Lung (tissue), 12 donors: ENCODE data around the gene NCKAP5L. TPM values are rescaled to one million over a fixed set of nuclear protein-coding genes. Genes with fewer than 3 reads are reported as not detected.

Experiments
- ATAC-seq: fragments of 200-7000 bp; cut with Tn5 transposase; one replicate; pipeline ENCODE4 v1.9.1; 2020; ENCODE audit warnings: moderate number of reproducible peaks; ENCODE audit not compliant: insufficient read depth, low FRiP score
- DNase-seq, 3 donors: peaks; one replicate each; pipeline ENCODE4 v3.0.0-alpha.2; 2013 to 2017
- H3K27ac ChIP-seq, 2 donors: one replicate each; pipeline ENCODE4 v1.5.1; 2013; ENCODE audit warnings: mild to moderate bottlenecking in 2 of 2, moderate library complexity in 2 of 2, control low read depth in 1 of 2, inconsistent platforms in 1 of 2, low read depth in 1 of 2, low read length in 1 of 2
- H3K27me3 ChIP-seq, 3 donors: one replicate each; pipeline ENCODE4 v1.5.1; 2013; ENCODE audit warnings: low read length in 2 of 3; ENCODE audit not compliant: control insufficient read depth in 3 of 3, insufficient read depth in 3 of 3
- H3K36me3 ChIP-seq, 4 donors: one replicate each; pipeline ENCODE4 v1.5.1; 2013; ENCODE audit warnings: low read length in 4 of 4, mild to moderate bottlenecking in 1 of 4, moderate library complexity in 1 of 4; ENCODE audit not compliant: control insufficient read depth in 4 of 4, insufficient read depth in 4 of 4
- H3K4me1 ChIP-seq, 5 donors: one replicate each; pipeline ENCODE4 v1.5.1; 2013; ENCODE audit warnings: low read length in 5 of 5, mild to moderate bottlenecking in 2 of 5, moderate library complexity in 1 of 5; ENCODE audit not compliant: control insufficient read depth in 5 of 5, insufficient read depth in 5 of 5
- H3K4me3 ChIP-seq: one replicate; pipeline ENCODE4 v1.5.1; 2013; ENCODE audit warnings: mild to moderate bottlenecking, control low read depth, moderate library complexity
- H3K9ac ChIP-seq, 2 donors: one replicate each; pipeline ENCODE4 v1.5.1; 2013; ENCODE audit warnings: low read length in 2 of 2, control low read depth in 1 of 2; ENCODE audit not compliant: insufficient read depth in 1 of 2
- H3K9me3 ChIP-seq, 4 donors: one replicate each; pipeline ENCODE4 v1.5.1; 2013; ENCODE audit warnings: low read length in 3 of 4, mild to moderate bottlenecking in 1 of 4, moderate library complexity in 1 of 4; ENCODE audit not compliant: control insufficient read depth in 4 of 4, insufficient read depth in 3 of 4
- WGBS, 2 donors: extraction: QIAGEN DNeasy Blood & Tissue Kit; methylation state at CpG; one replicate each; pipeline ENCODE4 v1.1.7; 2013; 5-methylcytosine and 5-hydroxymethylcytosine counted together
- polyA plus RNA-seq, 2 donors: library from polyadenylated mRNA; stranded (reverse); fragments of 200-250 nt; gene quantifications; one replicate each; pipeline ENCODE4 v1.2.1, GENCODE V29; 2013
- total RNA-seq, 2 donors: library from RNA; depleted of rRNA in 1 of 2; stranded (reverse); fragments of >200 nt in 1 of 2; gene quantifications; one replicate each; pipeline ENCODE4 v1.2.1, GENCODE V29; 2014 to 2021
- TF ChIP-seq, protein P1 (sequence below): IDR thresholded peaks from 2 replicates; pipeline ENCODE4 v1.5.1; 2012; ENCODE audit warnings: mild to moderate bottlenecking; ENCODE audit errors: control extremely low read depth, extremely low read depth
- donor health status: control.
- donor health status: control.
- donor health status: Bipolar disorder and iron deficiency.
- donor health status: healthy.
- donor health status: DM: yes; HTN: yes; CAD: no.

Gene NCKAP5L
- total and polyA plus RNA-seq, 4 donors = 15.7 to 30.8 (median 20.1) TPM

DNA sequence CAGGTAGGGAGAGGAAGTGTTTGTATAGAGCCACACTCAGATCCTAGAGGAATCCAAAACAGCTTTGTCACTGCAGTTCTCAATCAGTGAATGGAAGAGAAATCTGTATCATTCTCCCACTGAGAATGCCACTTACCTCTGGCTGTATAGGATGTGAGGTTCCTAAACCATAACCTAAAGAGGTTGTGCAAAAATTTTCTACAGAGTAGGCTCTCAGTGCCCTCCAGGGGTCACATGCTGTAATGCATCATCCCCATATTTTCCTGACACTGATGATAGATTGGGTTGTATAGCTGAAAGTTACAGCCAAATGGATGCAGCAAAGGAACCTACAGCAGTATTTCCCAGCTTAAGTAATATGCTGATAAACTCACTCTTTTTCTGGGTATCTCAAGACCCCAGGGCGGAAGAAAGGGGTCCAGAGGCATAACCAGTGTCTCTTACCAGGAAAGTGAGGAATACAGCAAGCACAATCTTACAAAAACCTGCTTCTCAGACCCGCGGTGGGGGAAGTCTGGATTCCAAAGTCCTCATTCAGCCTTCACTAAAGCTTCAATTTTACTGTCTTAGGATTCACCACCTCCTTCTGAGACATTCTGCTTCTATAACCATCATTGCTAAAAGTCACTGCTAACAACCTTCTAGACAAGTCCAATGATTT, 10.9 kb upstream of the NCKAP5L start:
- WGBS, 2 donors = 62 to 84% methylated on average over 3 of the region's 3 CpGs
- no peak overlapping the region for H3K4me3 ChIP-seq
- peak; percentile 32 to 51 (median 46) for DNase-seq
- peaks cover 0 to 16% (median 3%) of the 10 kb centered on the region in 5 donors for H3K4me1 ChIP-seq
- H3K9ac ChIP-seq = no peak overlapping the region
- ATAC-seq = no peak
- no peak overlapping the region for H3K27ac ChIP-seq
- TF ChIP-seq, protein P1, sequence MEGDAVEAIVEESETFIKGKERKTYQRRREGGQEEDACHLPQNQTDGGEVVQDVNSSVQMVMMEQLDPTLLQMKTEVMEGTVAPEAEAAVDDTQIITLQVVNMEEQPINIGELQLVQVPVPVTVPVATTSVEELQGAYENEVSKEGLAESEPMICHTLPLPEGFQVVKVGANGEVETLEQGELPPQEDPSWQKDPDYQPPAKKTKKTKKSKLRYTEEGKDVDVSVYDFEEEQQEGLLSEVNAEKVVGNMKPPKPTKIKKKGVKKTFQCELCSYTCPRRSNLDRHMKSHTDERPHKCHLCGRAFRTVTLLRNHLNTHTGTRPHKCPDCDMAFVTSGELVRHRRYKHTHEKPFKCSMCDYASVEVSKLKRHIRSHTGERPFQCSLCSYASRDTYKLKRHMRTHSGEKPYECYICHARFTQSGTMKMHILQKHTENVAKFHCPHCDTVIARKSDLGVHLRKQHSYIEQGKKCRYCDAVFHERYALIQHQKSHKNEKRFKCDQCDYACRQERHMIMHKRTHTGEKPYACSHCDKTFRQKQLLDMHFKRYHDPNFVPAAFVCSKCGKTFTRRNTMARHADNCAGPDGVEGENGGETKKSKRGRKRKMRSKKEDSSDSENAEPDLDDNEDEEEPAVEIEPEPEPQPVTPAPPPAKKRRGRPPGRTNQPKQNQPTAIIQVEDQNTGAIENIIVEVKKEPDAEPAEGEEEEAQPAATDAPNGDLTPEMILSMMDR = peak; percentile 53
- H3K36me3 ChIP-seq = peaks cover 0 to 7% (median 0%) of the 10 kb centered on the region in 4 donors
- H3K27me3 ChIP-seq = no peaks in the 10 kb centered on the region
- no peaks in the 10 kb centered on the region for H3K9me3 ChIP-seq

DNA sequence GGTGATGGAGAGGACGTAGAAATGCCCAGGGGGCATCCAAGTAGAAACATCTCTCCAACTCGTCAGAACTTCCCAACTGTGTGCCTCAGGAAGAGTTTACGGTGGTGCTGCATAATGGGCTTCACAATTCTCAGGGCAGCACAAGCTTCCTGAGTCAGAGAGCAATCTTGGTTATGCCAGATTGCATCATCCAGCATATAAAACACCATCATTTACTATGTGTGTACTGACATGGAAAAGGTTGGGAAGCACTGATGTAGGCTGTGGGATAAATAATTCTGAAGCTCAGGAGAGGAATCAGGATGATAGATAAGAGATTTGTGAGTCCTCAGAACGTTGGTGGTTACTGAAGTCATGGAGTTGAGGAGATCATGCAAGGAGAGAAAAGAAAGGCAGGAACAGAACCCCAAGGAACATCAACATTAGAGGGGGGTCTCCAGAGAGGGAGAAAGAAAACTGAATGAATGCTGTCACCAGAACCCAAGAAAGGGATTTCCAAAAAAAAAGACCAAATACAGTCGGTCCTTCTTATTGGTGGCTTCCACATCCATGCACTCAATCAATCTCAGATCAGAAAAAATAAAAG, 4.7 kb upstream of the NCKAP5L start:
- Histone ChIP-seq H3K4me3 (no peak overlapping the region), H3K9ac (no peak overlapping the region), H3K27me3 (no peaks in the 10 kb centered on the region), H3K36me3 (peaks cover 0 to 1% (median 0%) of the 10 kb centered on the region in 4 donors), H3K27ac (no peak overlapping the region), H3K9me3 (no peaks in the 10 kb centered on the region), H3K4me1 (peaks cover 0 to 8% (median 0%) of the 10 kb centered on the region in 5 donors)
- DNase-seq (peak in 1 of 3 donors; percentile 42), ATAC-seq (no peak)
- TF ChIP-seq, protein P1 = no peak
- 67 to 71% methylated on average over 5 of the region's 5 CpGs for WGBS, 2 donors

DNA sequence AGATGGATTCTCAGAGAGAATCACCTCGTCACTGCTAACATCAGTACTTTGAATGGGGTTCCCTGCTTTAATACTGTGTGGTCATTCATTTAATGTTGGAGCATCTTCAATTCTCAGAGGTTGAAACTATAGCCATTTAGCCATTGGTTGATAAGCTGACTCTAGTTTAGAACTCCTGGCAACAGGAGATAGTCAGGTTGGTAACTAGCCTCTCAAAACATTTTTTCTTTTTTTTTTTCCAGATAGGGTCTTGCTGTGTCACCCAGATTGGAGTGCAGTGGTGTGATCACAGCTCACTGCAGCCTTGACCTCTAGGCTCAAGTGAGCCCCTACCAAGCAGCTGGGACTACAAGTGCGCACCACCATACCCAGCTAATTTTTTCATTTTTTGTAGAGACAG, 3.5 kb upstream of the NCKAP5L start:
- H3K4me1 ChIP-seq = peaks cover 0 to 15% (median 6%) of the 10 kb centered on the region in 5 donors
- H3K9ac ChIP-seq = no peak overlapping the region
- H3K27ac ChIP-seq = no peak overlapping the region
- H3K36me3 ChIP-seq = no peaks in the 10 kb centered on the region
- 94 to 97% methylated on average over 2 of the region's 2 CpGs for WGBS, 2 donors
- DNase-seq (no peak), ATAC-seq (no peak)
- no peaks in the 10 kb centered on the region for H3K9me3 ChIP-seq
- TF ChIP-seq, protein P1 = no peak
- no peak overlapping the region for H3K4me3 ChIP-seq
- no peaks in the 10 kb centered on the region for H3K27me3 ChIP-seq
